MV-4-11 (cell line): Measurements from ENCODE around the gene SHCBP1L.
"Not testable (repeated sequence)": the region's sequence is repeated elsewhere in the genome, so short reads cannot be mapped to it uniquely, and the experiment has no call there.

Experiments
- DNase-seq: peaks from one replicate; lab custom pipeline; 2025; lab: John Stamatoyannopoulos, UW

The SHCBP1L gene

GRCh38 chr1:182965096-182965495, 12.1 kb upstream of the SHCBP1L start:
- DNase-seq: no peak

- peak; percentile 84 for DNase-seq
These were observed 9.7 kb upstream of the SHCBP1L start for GRCh38 chr1:182962554-182963115.

- no peak for DNase-seq
These were observed 7.1 kb upstream of the SHCBP1L start for GRCh38 chr1:182960046-182960445.

- no peak for DNase-seq
These were observed 5.0 kb upstream of the SHCBP1L start for GRCh38 chr1:182957902-182958395.

GRCh38 chr1:182956708-182957365, 3.9 kb upstream of the SHCBP1L start:
- no peak for DNase-seq

GRCh38 chr1:182955596-182956588, 2.9 kb upstream of the SHCBP1L start:
- peak; percentile 85 for DNase-seq

- DNase-seq: no peak
These were observed 860 bp upstream of the SHCBP1L start for GRCh38 chr1:182953826-182954225.

GRCh38 chr1:182943336-182943735, 9.6 kb downstream of the SHCBP1L start:
- not testable (repeated sequence) for DNase-seq

GRCh38 chr1:182942145-182942544, 10.8 kb downstream of the SHCBP1L start:
- not testable (repeated sequence) for DNase-seq

GRCh38 chr1:182939413-182939812, 13.6 kb downstream of the SHCBP1L start:
- DNase-seq: no peak

- no peak for DNase-seq
These were observed 17.2 kb downstream of the SHCBP1L start for GRCh38 chr1:182935716-182936115.

GRCh38 chr1:182930985-182931384, 22.0 kb downstream of the SHCBP1L start:
- DNase-seq: no peak

GRCh38 chr1:182927693-182928433, 25.1 kb downstream of the SHCBP1L start:
- peak; percentile 79 for DNase-seq

GRCh38 chr1:182925661-182926060, 27.3 kb downstream of the SHCBP1L start:
- DNase-seq: no peak

GRCh38 chr1:182917378-182917777, 35.6 kb downstream of the SHCBP1L start:
- DNase-seq: peak; percentile 81

- no peak for DNase-seq
These were observed 39.6 kb downstream of the SHCBP1L start for GRCh38 chr1:182913401-182913800.

GRCh38 chr1:182910143-182910542, 42.8 kb downstream of the SHCBP1L start:
- no peak for DNase-seq

GRCh38 chr1:182909578-182909977, 43.4 kb downstream of the SHCBP1L start:
- no peak for DNase-seq

GRCh38 chr1:182905321-182905720, 47.6 kb downstream of the SHCBP1L start:
- DNase-seq: no peak

- DNase-seq: not testable (repeated sequence)
These were observed 51.0 kb downstream of the SHCBP1L start for GRCh38 chr1:182901946-182902345.

- DNase-seq: peak; percentile 4
These were observed 55.3 kb downstream of the SHCBP1L start for GRCh38 chr1:182897696-182898095.
